ENCODE results near the gene CNPY1.

DNA sequence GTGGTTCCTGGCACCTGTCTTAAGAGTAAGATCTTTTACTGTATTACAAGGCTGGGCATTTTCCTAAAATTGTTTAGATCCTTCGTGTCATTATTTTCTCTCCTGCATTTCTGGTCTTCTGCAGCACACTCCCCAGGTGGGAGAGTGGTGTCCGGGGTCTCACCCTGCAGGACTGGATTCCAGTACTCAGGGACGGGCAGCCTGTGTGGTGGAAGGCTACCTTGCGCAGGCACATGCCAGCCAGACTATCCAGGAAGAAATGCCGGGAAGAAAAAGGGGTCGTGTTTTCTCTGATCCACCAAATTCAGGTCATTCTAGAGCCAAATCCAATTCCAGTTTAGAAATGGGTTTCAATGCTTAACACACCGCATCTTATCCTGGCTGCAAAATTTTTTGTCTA is 27.7 kb downstream of the CNPY1 start:
- no peak for TF ChIP-seq POLR2AphosphoS5 (IDR thresholded peaks at IDR 0.05; ENCODE audit: low read depth)
- TF ChIP-seq, protein P1, sequence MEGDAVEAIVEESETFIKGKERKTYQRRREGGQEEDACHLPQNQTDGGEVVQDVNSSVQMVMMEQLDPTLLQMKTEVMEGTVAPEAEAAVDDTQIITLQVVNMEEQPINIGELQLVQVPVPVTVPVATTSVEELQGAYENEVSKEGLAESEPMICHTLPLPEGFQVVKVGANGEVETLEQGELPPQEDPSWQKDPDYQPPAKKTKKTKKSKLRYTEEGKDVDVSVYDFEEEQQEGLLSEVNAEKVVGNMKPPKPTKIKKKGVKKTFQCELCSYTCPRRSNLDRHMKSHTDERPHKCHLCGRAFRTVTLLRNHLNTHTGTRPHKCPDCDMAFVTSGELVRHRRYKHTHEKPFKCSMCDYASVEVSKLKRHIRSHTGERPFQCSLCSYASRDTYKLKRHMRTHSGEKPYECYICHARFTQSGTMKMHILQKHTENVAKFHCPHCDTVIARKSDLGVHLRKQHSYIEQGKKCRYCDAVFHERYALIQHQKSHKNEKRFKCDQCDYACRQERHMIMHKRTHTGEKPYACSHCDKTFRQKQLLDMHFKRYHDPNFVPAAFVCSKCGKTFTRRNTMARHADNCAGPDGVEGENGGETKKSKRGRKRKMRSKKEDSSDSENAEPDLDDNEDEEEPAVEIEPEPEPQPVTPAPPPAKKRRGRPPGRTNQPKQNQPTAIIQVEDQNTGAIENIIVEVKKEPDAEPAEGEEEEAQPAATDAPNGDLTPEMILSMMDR (IDR thresholded peaks at IDR 0.05; ENCODE audit: insufficient read depth, low read length) = no peak
